H1 (cell line): ENCODE data around the gene SMG1. TPM values are rescaled to one million over a fixed set of nuclear protein-coding genes. Genes with fewer than 3 reads are reported as not detected.

ENCODE experiments used
- CTCF ChIA-PET: fragments of 300-600 bp; sonication (Branson Sonifier 250); formaldehyde crosslinking; loops from one replicate; lab custom pipeline; 2021; ENCODE audit not compliant: partially characterized antibody; lab: Charles Lee
- POLR2A ChIA-PET: fragments of 300-600 bp; sonication (Branson Sonifier 250); formaldehyde crosslinking; loops from one replicate; lab custom pipeline; 2021; ENCODE audit warnings: inconsistent platforms; ENCODE audit not compliant: partially characterized antibody; lab: Charles Lee
- DNase-seq, 2 experiments: peaks; one replicate each; pipeline versions ENCODE4 v3.0.0 to v3.0.0-alpha.2; 2010 to 2022; ENCODE audit warnings: low spot score in 2 of 2, low read depth in 1 of 2, mixed read lengths in 1 of 2
- FAIRE-seq: peaks from 2 replicates; lab custom pipeline; 2011; peaks lifted over from hg19 to GRCh38; lab: Jason Lieb, UNC
- H2AFZ ChIP-seq: 2 replicates; pipeline ENCODE4 v1.8.1; 2012; ENCODE audit warnings: low read length, inconsistent platforms
- H2AK5ac ChIP-seq: 2 replicates; pipeline ENCODE4 v1.6.1; 2013; ENCODE audit warnings: low read depth, low read length
- H2BK120ac ChIP-seq: replicated peaks from 2 replicates; pipeline ENCODE3; 2013; ENCODE audit warnings: low read depth, low read length, inconsistent platforms
- H2BK12ac ChIP-seq: 2 replicates; pipeline ENCODE4 v1.6.1; 2013; ENCODE audit warnings: low read depth, low read length
- H2BK15ac ChIP-seq: 2 replicates; pipeline ENCODE4 v1.6.1; 2013; ENCODE audit warnings: low read length
- H2BK20ac ChIP-seq: 2 replicates; pipeline ENCODE4 v1.6.1; 2013; ENCODE audit warnings: low read length
- H2BK5ac ChIP-seq: 2 replicates; pipeline ENCODE4 v1.6.1; 2013; ENCODE audit warnings: low read depth, low read length
- H3K14ac ChIP-seq: 2 replicates; pipeline ENCODE4 v1.6.1; 2013; ENCODE audit warnings: inconsistent platforms; ENCODE audit not compliant: insufficient read length
- H3K18ac ChIP-seq: 2 replicates; pipeline ENCODE4 v1.6.1; 2013; ENCODE audit warnings: low read length; ENCODE audit errors: extremely low read depth
- H3K23ac ChIP-seq: 2 replicates; pipeline ENCODE4 v1.6.1; 2013; ENCODE audit warnings: inconsistent platforms; ENCODE audit not compliant: insufficient read length
- H3K23me2 ChIP-seq: 2 replicates; pipeline ENCODE4 v1.6.1; 2013; ENCODE audit warnings: low read depth, low read length
- H3K27ac ChIP-seq: 2 replicates; pipeline ENCODE4 v1.6.1; 2011; ENCODE audit warnings: low read depth, low read length, inconsistent platforms
- H3K27me3 ChIP-seq, 4 experiments: replicated peaks in 1 of 4; 1 replicate in 1 of 4; 2 replicates in 3 of 4; pipeline versions ENCODE4 v1.6.1 to v1.8.1; 2011 to 2013; ENCODE audit warnings: low read length in 3 of 4, mild to moderate bottlenecking in 3 of 4, inconsistent platforms in 2 of 4, mixed read lengths in 2 of 4, moderate library complexity in 1 of 4; ENCODE audit not compliant: control insufficient read depth in 3 of 4, insufficient read depth in 3 of 4; ENCODE audit errors: extremely low read depth in 1 of 4
- H3K36me3 ChIP-seq, 4 experiments: 2 replicates each; pipeline versions ENCODE4 v1.6.1 to v1.8.1; 2011 to 2013; ENCODE audit warnings: mild to moderate bottlenecking in 4 of 4, low read length in 3 of 4, moderate library complexity in 2 of 4, control low read depth in 1 of 4, inconsistent platforms in 1 of 4; ENCODE audit not compliant: insufficient read depth in 4 of 4, control insufficient read depth in 2 of 4
- H3K4ac ChIP-seq: replicated peaks from 2 replicates; pipeline ENCODE3; 2013; ENCODE audit warnings: low read length, low read depth, mixed read lengths, inconsistent platforms; ENCODE audit not compliant: insufficient read length
- H3K4me1 ChIP-seq, 4 experiments: replicated peaks in 1 of 4; 1 replicate in 1 of 4; 2 replicates in 3 of 4; pipeline versions ENCODE4 v1.6.1 to v1.8.1; 2011 to 2013; ENCODE audit warnings: low read length in 3 of 4, inconsistent platforms in 2 of 4, mixed read lengths in 1 of 4; ENCODE audit not compliant: insufficient read depth in 4 of 4, control insufficient read depth in 3 of 4
- H3K4me2 ChIP-seq, 2 experiments: 2 replicates each; pipeline versions ENCODE4 v1.6.1 to v1.8.1; 2011 to 2013; ENCODE audit warnings: low read depth in 2 of 2, low read length in 2 of 2, control low read depth in 1 of 2, inconsistent platforms in 1 of 2, mild to moderate bottlenecking in 1 of 2; ENCODE audit not compliant: insufficient read depth in 1 of 2
- H3K4me3 ChIP-seq, 4 experiments: fragments of 200-600, 300-600 bp in 1 of 4; sonication (generic), shearing (Covaris generic), sonication (Bioruptor Twin) in 1 of 4; 2 replicates each; pipeline versions ENCODE4 v1.5.1 to v1.8.1; 2011 to 2016; ENCODE audit warnings: low read length in 4 of 4, low read depth in 3 of 4, control low read depth in 2 of 4, inconsistent platforms in 2 of 4, mild to moderate bottlenecking in 2 of 4, mixed read lengths in 1 of 4, moderate library complexity in 1 of 4; ENCODE audit not compliant: insufficient read depth in 2 of 4; ENCODE audit errors: extremely low read depth in 1 of 4
- H3K56ac ChIP-seq: replicated peaks from 2 replicates; pipeline ENCODE3; 2013; ENCODE audit warnings: low read depth, mild to moderate bottlenecking, mixed read lengths, low read length, inconsistent platforms; ENCODE audit not compliant: insufficient read length
- H3K79me1 ChIP-seq: 2 replicates; pipeline ENCODE4 v1.6.1; 2013; ENCODE audit warnings: low read depth, low read length, control low read depth
- H3K79me2 ChIP-seq, 2 experiments: 2 replicates each; pipeline versions ENCODE4 v1.6.1 to v1.8.1; 2012 to 2013; ENCODE audit warnings: low read length in 2 of 2, mild to moderate bottlenecking in 2 of 2, inconsistent platforms in 1 of 2; ENCODE audit not compliant: insufficient read depth in 2 of 2, control insufficient read depth in 1 of 2
- H3K9ac ChIP-seq, 4 experiments: replicated peaks in 1 of 4; 1 replicate in 1 of 4; 2 replicates in 3 of 4; pipeline versions ENCODE4 v1.6.1 to v1.8.1; 2011 to 2013; ENCODE audit warnings: low read depth in 3 of 4, low read length in 3 of 4, control low read depth in 2 of 4, mild to moderate bottlenecking in 2 of 4, moderate library complexity in 2 of 4, inconsistent platforms in 1 of 4; ENCODE audit errors: extremely low read depth in 1 of 4
- H3K9me3 ChIP-seq, 2 experiments: 2 replicates each; pipeline versions ENCODE4 v1.6.1 to v1.8.1; 2012 to 2013; ENCODE audit warnings: mild to moderate bottlenecking in 2 of 2, moderate library complexity in 2 of 2, control low read depth in 1 of 2, inconsistent platforms in 1 of 2, low read depth in 1 of 2, low read length in 1 of 2, mixed read lengths in 1 of 2; ENCODE audit not compliant: insufficient read depth in 2 of 2
- H4K20me1 ChIP-seq, 2 experiments: replicated peaks in 1 of 2; 2 replicates each; pipeline versions ENCODE3 to v1.8.1; 2011 to 2013; ENCODE audit warnings: inconsistent platforms in 2 of 2, low read length in 2 of 2, mild to moderate bottlenecking in 1 of 2; ENCODE audit not compliant: insufficient read depth in 2 of 2, control insufficient read depth in 1 of 2
- H4K5ac ChIP-seq: 2 replicates; pipeline ENCODE4 v1.6.1; 2013; ENCODE audit warnings: low read length, low read depth, mixed read lengths, inconsistent platforms; ENCODE audit not compliant: insufficient read length
- H4K8ac ChIP-seq: 2 replicates; pipeline ENCODE4 v1.8.0; 2013; ENCODE audit warnings: mild to moderate bottlenecking, moderate library complexity, low read length, inconsistent platforms; ENCODE audit not compliant: insufficient read depth; ENCODE audit errors: extremely low read depth
- H4K91ac ChIP-seq: replicated peaks from 2 replicates; pipeline ENCODE3; 2013; ENCODE audit warnings: low read length, mixed read lengths, inconsistent platforms; ENCODE audit not compliant: insufficient read length
- CBX5 ChIP-seq: fragments of 300-800, 300-1000 bp; sonication (generic); IDR thresholded peaks from 2 replicates; pipeline ENCODE4 v1.7.1; 2016; ENCODE audit warnings: antibody characterized with exemption, low read length, low read depth
- FOSL1 ChIP-seq: IDR thresholded peaks from 2 replicates; pipeline ENCODE4 v1.6.1; 2011; ENCODE audit warnings: mild to moderate bottlenecking, low read depth, low read length, moderate library complexity; ENCODE audit not compliant: insufficient read depth
- PHF8 ChIP-seq: fragments of 200-600 bp; sonication (generic); conservative IDR thresholded peaks from 2 replicates; pipeline ENCODE4 v1.7.1; 2012; ENCODE audit warnings: low read depth, mild to moderate bottlenecking, inconsistent platforms, low read length, moderate library complexity
- POLR2A ChIP-seq, 2 experiments: IDR thresholded peaks; 1 replicate in 1 of 2; 2 replicates in 1 of 2; pipeline ENCODE4 v1.6.1; 2011; ENCODE audit warnings: low read depth in 2 of 2, low read length in 2 of 2, mild to moderate bottlenecking in 2 of 2; ENCODE audit errors: control extremely low read depth in 1 of 2
- YY1 ChIP-seq: IDR thresholded peaks from 2 replicates; pipeline ENCODE4 v1.6.1; 2011; ENCODE audit warnings: low read depth, mild to moderate bottlenecking, low read length
- ZNF274 ChIP-seq: IDR thresholded peaks from 2 replicates; pipeline ENCODE4 v1.7.0; 2012; ENCODE audit warnings: low read length, borderline replicate concordance; ENCODE audit errors: extremely low read depth
- WGBS, 2 experiments: shearing (Covaris generic) in 1 of 2; methylation state at CpG; one replicate each; pipeline versions ENCODE4 v1.1.6 to v1.1.7; 2013 to 2015; ENCODE audit warnings: low lambda C conversion rate in 2 of 2, mixed read lengths in 2 of 2, inconsistent platforms in 1 of 2, low coverage in 1 of 2, missing lambda C conversion rate in 1 of 2; ENCODE audit not compliant: insufficient replicate concordance in 2 of 2, insufficient coverage in 1 of 2, insufficient read length in 1 of 2; ENCODE audit errors: extremely low coverage in 1 of 2, missing lambda C conversion rate in 1 of 2; 5-methylcytosine and 5-hydroxymethylcytosine counted together
- polyA plus RNA-seq, 7 experiments: library from polyadenylated mRNA; depleted of rRNA in 3 of 7; stranded (reverse) in 5 of 7; unstranded in 2 of 7; fragments of >200 nt in 5 of 7; fragments of 200-250 nt in 2 of 7; gene quantifications; 1 replicate in 5 of 7; 2 replicates in 1 of 7; 4 replicates in 1 of 7; pipeline versions ENCODE4 v1.2.1 to v1.2.3, GENCODE V29; 2011 to 2013; ENCODE audit warnings: missing spikeins in 2 of 7, mixed read lengths in 2 of 7
- total RNA-seq: library from RNA; stranded (reverse); fragmentation: NEBNext Ultra II Directional; extraction: Animal tissue kit (Norgen Biotek cat#: 25700); gene quantifications from 2 replicates; pipeline ENCODE4 v1.2.1, GENCODE V29; 2021

The SMG1 gene
- total and polyA plus RNA-seq, 2 of the 8 experiments (the other 6 are each of a cell fraction or from before 2014, with no cell fraction given), result 14.9 to 90.6 TPM

- Histone ChIP-seq H3K23me2 (peaks cover 3% of the 10 kb centered on the region; the same call in 1 of the 2 replicates), H3K36me3 (peaks cover 10 to 57% (median 26%) of the 10 kb centered on the region in 4 experiments), H3K79me2 (peaks cover 16 to 46% of the 10 kb centered on the region in 2 experiments), H3K56ac (no peak overlapping the region), H2BK20ac (no peak overlapping the region), H3K23ac (no peak overlapping the region), H2AFZ (no peak overlapping the region), H4K5ac (no peak overlapping the region), H3K27me3 (no peaks in the 10 kb centered on the region), H2BK15ac (no peak overlapping the region), H3K79me1 (no peaks in the 10 kb centered on the region), H2BK120ac (no peak overlapping the region), H3K14ac (no peak overlapping the region), H3K4ac (no peak overlapping the region), H4K8ac (no peak overlapping the region), H3K18ac (no peak overlapping the region), H3K9ac (no peak overlapping the region), H3K9me3 (no peaks in the 10 kb centered on the region; a peak in 1 of 4 replicates), H3K4me2 (no peak overlapping the region), H2BK12ac (no peak overlapping the region), H4K20me1 (peaks cover 4 to 7% of the 10 kb centered on the region in 2 experiments), H4K91ac (no peak overlapping the region), H3K27ac (no peak overlapping the region), H2AK5ac (no peak overlapping the region), H3K4me3 (no peak overlapping the region), H2BK5ac (no peak overlapping the region), H3K4me1 (peaks cover 0 to 3% (median 2%) of the 10 kb centered on the region in 4 experiments; a peak in 2 of 7 replicates)
- TF ChIP-seq FOSL1 (no peak), CBX5 (no peak), YY1 (no peak), POLR2A (IDR thresholded peaks at IDR 0.05; ENCODE audit: control extremely low read depth in 1 of 2, low read depth in 2 of 2, low read length in 2 of 2) (no peak), PHF8 (no peak), ZNF274 (no peak)
- WGBS, 2 experiments, result 92% methylated on average over 4 of the region's 4 CpGs; no CpG with 5 or more reads in 1 of the 2 experiments
- DNase-seq, result no peak
- CTCF ChIA-PET, result interaction anchor here (0.7 kb wide), 1 partner anchor 23 kb away, joined by 3 read pairs; no protein-coding TSS in a partner anchor
- POLR2A ChIA-PET, result interaction anchor here (0.6 to 14.8 kb wide), 2 partner anchors 8 to 9 kb away, joined by 3 to 503 read pairs; partner anchors contain the start of gene RPS15A
- FAIRE-seq, result no peak
Measured at GRCh38 chr16:18797746-18798145, 128.5 kb downstream of the SMG1 start.
